ENCODE measurements around the gene SNPH.
A peak's percentile ranks its signal among the peaks of the same experiment; 100 is the strongest.

Gene SNPH

GRCh38 chr20:1307571-1307971 is 41.5 kb downstream of the SNPH start:
- no peak for DNase-seq

- DNase-seq: no peak
Measured at GRCh38 chr20:1308067-1308701, 42.1 kb downstream of the SNPH start.

DNA sequence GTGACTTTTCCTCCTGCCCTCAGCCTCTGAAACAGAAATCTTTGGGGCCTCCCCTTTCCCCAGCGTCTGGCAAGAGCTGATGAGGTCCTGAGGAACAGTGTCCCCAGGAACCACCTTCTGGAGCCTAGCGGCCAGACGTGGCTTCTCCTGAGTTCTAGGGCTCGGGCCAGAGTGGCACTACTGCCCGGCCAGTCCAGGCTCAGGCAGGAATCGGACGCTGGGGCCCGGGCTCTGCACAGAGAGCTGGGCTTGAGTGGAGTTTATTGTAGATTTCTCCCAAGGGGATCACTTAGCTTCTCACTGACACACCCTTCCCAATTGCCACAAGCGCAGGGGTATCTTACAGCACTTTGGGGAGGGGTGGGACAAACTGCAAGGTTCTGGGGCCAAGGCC is 42.6 kb downstream of the SNPH start:
- no peak for DNase-seq

GRCh38 chr20:1309439-1309847 is 43.3 kb downstream of the SNPH start:
- no peak for DNase-seq

DNA sequence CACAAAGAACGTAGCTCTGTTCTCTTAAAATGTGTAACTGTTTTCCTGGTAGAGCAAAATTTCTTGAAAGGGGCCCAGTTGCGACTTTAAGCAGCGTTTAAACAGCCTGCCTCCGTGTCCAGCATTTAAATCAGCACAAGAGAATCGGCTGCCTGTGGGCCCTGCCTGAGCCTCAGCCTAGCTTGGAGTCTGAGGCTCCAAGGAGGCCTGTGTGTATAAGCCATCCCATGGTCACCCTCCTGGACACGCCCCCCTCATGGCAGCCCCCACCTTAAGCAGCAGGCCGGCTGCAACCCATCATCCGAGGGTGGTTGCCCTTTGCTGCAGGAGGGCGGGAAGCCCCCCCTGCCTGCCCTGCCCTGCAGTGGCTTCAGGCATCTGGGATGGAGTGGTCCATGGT is 44.0 kb downstream of the SNPH start:
- no peak for DNase-seq

- DNase-seq: no peak
Measured at GRCh38 chr20:1310506-1311190, 44.6 kb downstream of the SNPH start.

DNA sequence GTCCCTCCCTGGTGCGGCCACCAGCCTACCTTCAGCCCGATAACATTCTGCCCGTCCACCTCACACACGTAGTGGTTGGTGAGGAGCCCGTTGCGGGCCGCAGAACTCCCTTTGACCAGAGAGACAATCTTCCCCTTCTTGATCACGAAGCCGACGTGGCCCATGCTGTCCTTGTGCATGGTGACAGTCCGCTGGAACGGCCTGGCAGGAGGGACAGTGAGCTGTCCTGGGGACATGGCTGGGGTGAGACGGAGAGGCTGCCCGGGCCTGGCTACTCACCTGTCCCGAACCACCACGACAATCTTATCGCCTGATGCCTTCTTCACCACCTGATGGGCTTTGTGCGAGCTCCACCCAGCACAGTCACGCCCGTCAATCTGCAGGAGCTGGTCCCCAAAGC is 46.2 kb downstream of the SNPH start:
- DNase-seq: no peak

- no peak for DNase-seq
Measured at GRCh38 chr20:1312904-1313235, 46.8 kb downstream of the SNPH start.

- peak; percentile 48 for DNase-seq
Measured at GRCh38 chr20:1313236-1313964, 47.3 kb downstream of the SNPH start.

GRCh38 chr20:1315804-1316203 is 49.7 kb downstream of the SNPH start:
- no peak for DNase-seq

GRCh38 chr20:1317545-1318255 is 51.6 kb downstream of the SNPH start:
- DNase-seq: no peak

- DNase-seq: no peak
Measured at GRCh38 chr20:1319051-1319450, 53.0 kb downstream of the SNPH start.

GRCh38 chr20:1319462-1319861 is 53.4 kb downstream of the SNPH start:
- no peak for DNase-seq

GRCh38 chr20:1320016-1320415 is 53.9 kb downstream of the SNPH start:
- no peak for DNase-seq

DNA sequence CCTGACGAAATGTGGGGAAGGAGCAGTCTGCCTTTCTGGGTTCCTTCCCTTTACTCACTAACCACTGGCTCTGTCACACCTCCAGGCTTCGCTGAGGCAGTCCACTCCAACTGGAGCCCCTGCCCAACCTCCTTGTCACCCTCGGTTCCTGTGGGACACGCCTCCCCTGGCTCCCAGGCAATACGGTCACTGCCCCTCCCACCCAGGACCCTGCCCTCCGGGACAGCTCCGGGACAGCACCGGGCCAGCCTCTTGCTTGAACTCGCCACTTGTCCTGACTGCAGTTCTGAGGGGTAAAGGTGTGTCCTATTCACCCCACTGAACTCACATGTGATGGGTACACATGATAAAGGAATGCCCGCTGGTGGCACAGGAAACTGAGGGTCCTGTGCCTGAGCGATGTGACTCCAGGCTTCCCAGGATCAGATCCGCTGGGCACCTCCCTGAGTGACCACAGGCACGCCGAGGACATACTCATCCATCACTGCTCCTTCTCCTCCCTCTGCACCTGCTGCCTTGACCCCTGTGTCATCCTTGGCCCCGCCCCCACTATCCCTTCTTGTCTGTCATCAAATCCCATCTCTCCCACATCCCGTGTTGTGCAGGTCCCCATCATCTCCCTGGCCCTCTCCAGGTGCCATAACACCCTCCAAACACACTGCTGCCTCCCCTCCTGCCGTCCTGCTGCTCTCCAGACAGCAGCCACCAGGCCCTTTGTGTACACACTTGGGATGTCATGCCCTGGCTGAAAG is 55.0 kb downstream of the SNPH start:
- no peak for DNase-seq

DNA sequence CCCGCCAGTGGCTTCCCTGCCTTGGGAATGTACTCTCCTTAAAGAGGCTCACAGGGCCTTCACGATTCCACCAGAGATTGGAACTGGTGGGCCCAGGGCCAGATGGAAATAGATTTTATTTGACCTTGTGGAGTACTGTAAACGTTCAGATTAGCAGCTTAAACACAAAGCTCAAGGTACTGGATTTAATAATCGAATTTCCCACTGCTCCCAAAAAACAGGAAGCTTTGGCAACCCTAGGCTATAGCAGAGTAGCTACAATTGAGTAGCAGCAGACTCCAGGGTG is 55.5 kb downstream of the SNPH start:
- no peak for DNase-seq

- DNase-seq: no peak
Measured at GRCh38 chr20:1322511-1323245, 56.6 kb downstream of the SNPH start.

DNA sequence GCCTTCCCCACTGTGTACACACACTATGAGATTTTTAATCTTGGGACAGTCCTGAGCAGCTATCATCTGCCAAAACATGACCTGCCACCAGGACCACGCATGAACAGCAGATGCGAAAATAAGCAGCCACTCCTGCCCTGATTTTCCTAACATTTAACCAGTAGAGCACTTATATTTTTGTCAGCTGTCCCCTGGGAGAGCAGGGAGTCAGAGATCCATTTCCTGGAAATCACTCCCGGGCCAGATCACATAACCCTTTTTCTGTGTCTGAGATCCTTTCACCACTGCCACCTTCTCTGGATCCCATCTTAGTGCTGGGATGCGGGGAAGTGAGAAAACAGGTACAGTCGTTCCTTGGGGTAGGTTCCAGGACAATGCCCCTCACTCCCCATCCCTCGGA is 57.2 kb downstream of the SNPH start:
- no peak for DNase-seq

DNA sequence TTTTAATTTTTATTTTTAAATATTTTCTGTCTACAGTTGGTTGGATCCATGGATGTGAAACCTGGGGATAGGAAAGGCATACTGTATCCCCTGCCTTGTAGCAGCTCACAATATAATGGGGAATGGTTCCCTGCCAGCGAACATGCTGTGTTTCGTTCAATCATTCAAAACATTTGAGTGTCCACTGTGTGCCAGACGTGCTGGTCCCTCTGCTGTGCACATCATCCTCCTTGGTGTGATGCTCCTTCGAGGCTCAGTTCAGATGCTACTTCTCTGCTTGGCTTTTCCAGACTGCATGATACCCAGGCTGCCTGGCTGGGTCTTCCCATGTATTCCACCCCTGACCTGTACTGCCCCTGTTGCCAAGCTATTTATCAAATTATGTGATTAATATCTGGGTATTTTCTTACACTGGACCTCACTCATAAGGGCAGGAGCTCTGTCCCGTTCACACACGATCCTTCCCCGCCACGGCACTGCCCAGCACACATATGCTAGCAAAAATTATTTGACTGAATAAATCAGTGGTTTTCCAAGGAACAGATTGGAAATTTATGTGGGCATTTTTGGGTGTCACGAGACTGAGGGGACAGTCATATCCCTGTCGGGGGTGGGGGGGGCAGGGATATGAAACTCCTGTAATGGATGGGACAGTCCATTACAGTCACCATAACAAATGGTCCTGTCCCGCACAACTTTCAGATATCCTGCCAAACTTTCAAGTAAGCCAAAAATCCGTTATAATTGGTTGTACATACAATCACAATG is 57.9 kb downstream of the SNPH start:
- no peak for DNase-seq

DNA sequence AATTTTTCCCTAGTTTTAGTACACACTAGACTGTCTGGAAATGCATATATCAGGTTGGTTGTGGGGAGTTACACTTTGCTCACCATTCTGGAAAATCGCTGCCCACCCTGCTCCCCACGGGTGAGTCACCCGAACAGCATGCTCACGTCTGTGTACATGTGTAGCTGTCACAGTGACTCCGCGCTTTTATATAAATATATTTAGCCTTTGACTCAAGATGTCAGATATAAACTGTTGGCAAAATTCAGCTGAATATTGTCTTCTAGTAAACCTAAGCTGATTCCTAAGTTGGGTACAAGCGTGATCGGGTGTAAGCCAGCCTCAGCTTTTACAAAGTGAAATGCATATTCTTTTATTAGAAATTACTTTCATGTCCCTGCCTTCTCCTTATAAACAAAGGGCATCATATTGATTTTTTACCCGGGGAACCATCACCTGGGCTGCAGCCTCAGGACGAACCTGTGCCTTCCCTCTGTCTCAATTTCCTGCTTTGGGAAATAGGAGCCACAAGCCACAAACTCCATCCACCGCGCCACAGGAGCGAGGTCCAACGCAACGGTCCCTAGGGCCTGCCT is 58.6 kb downstream of the SNPH start:
- no peak for DNase-seq

Data from stimulated activated CD4-positive, alpha-beta T cell treated with anti-CD3 and anti-CD28 coated beads, Interleukin-1b, Interleukin-23, amount 100 ng/mL, for 48 hours (primary cell).